ENCODE results near the gene CPA5. TPM values are rescaled to one million over a fixed set of nuclear protein-coding genes. Genes with fewer than 3 reads are reported as not detected.

CPA5 gene
- polyA plus RNA-seq, 3 donors: not detected

DNA sequence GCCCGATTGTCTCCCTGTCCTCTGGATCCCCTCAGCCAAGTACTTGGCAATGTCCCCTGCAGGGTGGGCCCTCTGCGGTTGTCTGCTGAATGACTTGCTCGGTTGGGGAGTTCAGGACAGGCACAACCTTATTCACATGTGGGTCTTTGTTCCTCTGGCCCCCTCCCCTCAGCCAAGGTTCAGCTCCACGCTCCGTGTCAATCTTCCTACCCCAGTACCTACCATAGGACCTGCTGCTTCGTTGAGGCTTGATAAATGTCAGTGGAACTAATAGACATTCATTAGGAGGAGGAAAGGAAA is 7.1 kb downstream of the CPA5 start:
- no peak overlapping the region for H3K4me3 Mint-ChIP-seq
- Histone ChIP-seq H4K20me1 (ENCODE audit: insufficient read depth, low read length) (no peaks in the 10 kb centered on the region), H3K9ac (ENCODE audit: insufficient read depth, low read length, poor library complexity, severe bottlenecking) (no peak overlapping the region), H3K79me2 (ENCODE audit: insufficient read depth, low read length) (no peaks in the 10 kb centered on the region), H3K4me1 (ENCODE audit: control insufficient read depth in 1 of 2, insufficient read depth in 2 of 2, low read length in 2 of 2) (no peaks in the 10 kb centered on the region), H2AFZ (ENCODE audit: insufficient read depth, low read depth, low read length, poor library complexity, severe bottlenecking) (no peak overlapping the region), H3K9me3 (replicated peaks in 1 of 2; ENCODE audit: control insufficient read depth in 1 of 2, insufficient read depth in 1 of 2, low read length in 2 of 2) (no peaks in the 10 kb centered on the region), H3K4me2 (replicated peaks; ENCODE audit: extremely low read depth, low read length, poor library complexity, severe bottlenecking) (no peak overlapping the region), H3K27me3 (ENCODE audit: control insufficient read depth in 2 of 2, insufficient read depth in 2 of 2, low read length in 2 of 2) (no peaks in the 10 kb centered on the region), H3K4me3 (replicated peaks in 1 of 3; ENCODE audit: low read depth in 2 of 3, low read length in 3 of 3) (no peak overlapping the region), H3K27ac (ENCODE audit: low read depth in 1 of 2, low read length in 2 of 2) (no peak overlapping the region), H3K36me3 (replicated peaks in 1 of 2; ENCODE audit: control insufficient read depth in 1 of 2, insufficient read depth in 2 of 2, low read length in 2 of 2) (no peaks in the 10 kb centered on the region)
- H3K36me3 Mint-ChIP-seq: no peaks in the 10 kb centered on the region
- intact Hi-C loops (cut with micrococcal nuclease): no loop called here
- no peak for TF ChIP-seq CTCF (IDR thresholded peaks at IDR 0.05)
- H3K4me1 Mint-ChIP-seq: peaks cover 4% of the 10 kb centered on the region
- 93% methylated on average over 3 of the region's 6 CpGs for WGBS (ENCODE audit: insufficient coverage)
- no peak for DNase-seq
- H3K27ac Mint-ChIP-seq: no peak overlapping the region
- H3K27me3 Mint-ChIP-seq (ENCODE audit: low read depth in 3 of 3): peaks cover 0 to 5% (median 2%) of the 10 kb centered on the region in 3 donors
- peaks cover 0 to 2% (median 0%) of the 10 kb centered on the region in 7 donors for H3K9me3 Mint-ChIP-seq

GRCh38 chr7:130352194-130353074 is 7.8 kb downstream of the CPA5 start:
- Mint-ChIP-seq H3K36me3 (no peaks in the 10 kb centered on the region), H3K4me3 (no peak overlapping the region), H3K27ac (no peak overlapping the region), H3K4me1 (peaks cover 8% of the 10 kb centered on the region), H3K9me3 (peaks cover 0 to 3% (median 0%) of the 10 kb centered on the region in 7 donors), H3K27me3 (ENCODE audit: low read depth in 3 of 3) (peaks cover 0 to 5% (median 2%) of the 10 kb centered on the region in 3 donors)
- Histone ChIP-seq H3K4me2 (replicated peaks; ENCODE audit: extremely low read depth, low read length, poor library complexity, severe bottlenecking) (no peak overlapping the region), H3K79me2 (ENCODE audit: insufficient read depth, low read length) (no peaks in the 10 kb centered on the region), H3K27me3 (ENCODE audit: control insufficient read depth in 2 of 2, insufficient read depth in 2 of 2, low read length in 2 of 2) (no peaks in the 10 kb centered on the region), H3K4me3 (replicated peaks in 1 of 3; ENCODE audit: low read depth in 2 of 3, low read length in 3 of 3) (no peak overlapping the region), H2AFZ (ENCODE audit: insufficient read depth, low read depth, low read length, poor library complexity, severe bottlenecking) (no peak overlapping the region), H4K20me1 (ENCODE audit: insufficient read depth, low read length) (no peaks in the 10 kb centered on the region), H3K4me1 (ENCODE audit: control insufficient read depth in 1 of 2, insufficient read depth in 2 of 2, low read length in 2 of 2) (no peaks in the 10 kb centered on the region), H3K36me3 (replicated peaks in 1 of 2; ENCODE audit: control insufficient read depth in 1 of 2, insufficient read depth in 2 of 2, low read length in 2 of 2) (no peaks in the 10 kb centered on the region), H3K27ac (ENCODE audit: low read depth in 1 of 2, low read length in 2 of 2) (no peak overlapping the region), H3K9me3 (replicated peaks in 1 of 2; ENCODE audit: control insufficient read depth in 1 of 2, insufficient read depth in 1 of 2, low read length in 2 of 2) (no peaks in the 10 kb centered on the region), H3K9ac (ENCODE audit: insufficient read depth, low read length, poor library complexity, severe bottlenecking) (no peak overlapping the region)
- 100% methylated on average over 10 of the region's 20 CpGs for WGBS (ENCODE audit: insufficient coverage)
- no peak for TF ChIP-seq CTCF (IDR thresholded peaks at IDR 0.05)
- no peak for DNase-seq
- intact Hi-C loops (cut with micrococcal nuclease): no loop called here
